ENCODE measurements around the gene FASN. TPM values are rescaled to one million over a fixed set of nuclear protein-coding genes. Genes with fewer than 3 reads are reported as not detected.

The FASN gene
- total and polyA plus RNA-seq, 2 of the 13 experiments (the other 11 are each of a cell fraction or from before 2014, with no cell fraction given): 51.7 to 101 TPM

- FAIRE-seq (no peak), ATAC-seq (no peak), DNase-seq (ENCODE audit: low spot score) (no peak)
- in situ Hi-C loops (cut with HindIII; ENCODE audit: extremely low pct_ligation_motif_present, low pct_unique_long_range_greater_than_20kb): no loop called here
- intact Hi-C loops (cut with micrococcal nuclease; ENCODE audit: unreplicated experiment): loop anchor here (10.0 kb wide), 1 partner anchor 118 kb away; the partner anchor contains the start of gene ASPSCR1
- Histone ChIP-seq H3K4me3 (replicated peaks in 1 of 3; ENCODE audit: insufficient read depth in 1 of 3, low read depth in 2 of 3, low read length in 3 of 3) (no peak overlapping the region; a peak in 1 of 6 replicates), H3K27ac (ENCODE audit: extremely low read length, insufficient read depth, low read length) (no peak overlapping the region), H2AFZ (ENCODE audit: low read length) (no peak overlapping the region), H3K4me2 (ENCODE audit: low read depth, low read length) (no peak overlapping the region), H3K79me2 (ENCODE audit: insufficient read depth, low read length) (peaks cover 64% of the 10 kb centered on the region), H3K36me3 (replicated peaks in 1 of 2; ENCODE audit: control insufficient read depth in 1 of 2, insufficient read depth in 2 of 2, low read length in 2 of 2) (peaks cover 66 to 83% of the 10 kb centered on the region in 2 experiments), H3K9me3 (ENCODE audit: low read length) (no peaks in the 10 kb centered on the region), H3K9ac (ENCODE audit: insufficient read depth, low read depth, low read length) (no peak overlapping the region), H4K20me1 (ENCODE audit: insufficient read depth, low read length) (peaks cover 79% of the 10 kb centered on the region), H3K27me3 (ENCODE audit: control insufficient read depth in 1 of 2, insufficient read depth in 2 of 2, low read length in 2 of 2) (no peaks in the 10 kb centered on the region; a peak in 1 of 5 replicates), H3K4me1 (ENCODE audit: insufficient read depth, low read length) (peaks cover 36% of the 10 kb centered on the region)
- ChIA-PET CTCF (ENCODE audit: low intra/inter-chr PET ratio, low total read pairs) (no interaction called here), POLR2A (no interaction called here)
- WGBS (ENCODE audit: low lambda C conversion rate): 98% methylated on average over 6 of the region's 20 CpGs
- no TSS peak for BruUV-seq (replicated peaks)
- TF ChIP-seq MBD4 (IDR thresholded peaks at IDR 0.05; ENCODE audit: borderline replicate concordance, low read length): no peak
- no peak for TF ChIP-seq ZNF224 (CRISPR knock-in tag; IDR thresholded peaks at IDR 0.05)
- no peak for TF ChIP-seq HOXA9 (CRISPR knock-in tag; IDR thresholded peaks at IDR 0.05; ENCODE audit: borderline replicate concordance)
- TF ChIP-seq KLF9 (CRISPR knock-in tag; IDR thresholded peaks at IDR 0.05; ENCODE audit: low read depth): no peak
- TF ChIP-seq ZNF644 (CRISPR knock-in tag; IDR thresholded peaks at IDR 0.05; ENCODE audit: low read depth): no peak
- TF ChIP-seq CREM (IDR thresholded peaks at IDR 0.05): no peak
- no peak for TF ChIP-seq CREM (CRISPR knock-in tag; IDR thresholded peaks at IDR 0.05)
- no peak for TF ChIP-seq SNRNP70 (IDR thresholded peaks at IDR 0.05; ENCODE audit: low read depth, low read length)
- TF ChIP-seq MAF1 (CRISPR knock-in tag; IDR thresholded peaks at IDR 0.05; ENCODE audit: borderline replicate concordance): no peak
- no peak for TF ChIP-seq JUN (CRISPR knock-in tag; IDR thresholded peaks at IDR 0.05)
- TF ChIP-seq PAXIP1 (CRISPR knock-in tag; conservative IDR thresholded peaks at IDR 0.05): no peak
These were observed 5.4 kb downstream of the FASN start for GRCh38 chr17:82092628-82092994.

All from HepG2 (cell line).